SU-DHL-6 (cell line): ENCODE data around the gene CRB2.

Experiments
- H2AFZ ChIP-seq: fragments of 200-600 bp; sonication (generic); 2 replicates; pipeline ENCODE4 v1.6.1; 2014; ENCODE audit warnings: low read depth, mild to moderate bottlenecking, moderate library complexity, mixed read lengths, antibody characterized with exemption, low read length; ENCODE audit not compliant: severe bottlenecking
- H3F3A ChIP-seq: fragments of 200-600 bp; shearing (Covaris generic); 2 replicates; pipeline ENCODE4 v1.6.0; 2016; ENCODE audit warnings: antibody characterized with exemption, mild to moderate bottlenecking; ENCODE audit not compliant: insufficient read depth
- H3K27ac ChIP-seq: fragments of 200-600 bp; sonication (generic); 2 replicates; pipeline ENCODE4 v1.5.1; 2016; ENCODE audit warnings: low read depth, mild to moderate bottlenecking, low read length, moderate library complexity, mixed read lengths
- H3K27me3 ChIP-seq: fragments of 200-600 bp; sonication (generic), shearing (Covaris generic); 2 replicates; pipeline ENCODE4 v1.6.0; 2014; ENCODE audit warnings: mild to moderate bottlenecking, low read length
- H3K36me3 ChIP-seq: fragments of 200-600 bp; sonication (generic); 2 replicates; pipeline ENCODE4 v1.6.1; 2014; ENCODE audit warnings: mild to moderate bottlenecking, low read length, mixed read lengths
- H3K4me2 ChIP-seq: fragments of 300-600, 200-600 bp; shearing (Covaris generic), sonication (generic); 2 replicates; pipeline ENCODE4 v1.6.0; 2014; ENCODE audit warnings: low read length, low read depth, mild to moderate bottlenecking; ENCODE audit not compliant: poor library complexity, severe bottlenecking
- H3K4me3 ChIP-seq: fragments of 200-600 bp; sonication (generic); 2 replicates; pipeline ENCODE4 v1.5.1; 2014; ENCODE audit warnings: antibody characterized with exemption, low read length, mild to moderate bottlenecking, mixed read lengths; ENCODE audit not compliant: insufficient read depth, poor library complexity, severe bottlenecking
- H3K79me2 ChIP-seq: fragments of 200-600 bp; sonication (generic); 2 replicates; pipeline ENCODE4 v1.6.1; 2014; ENCODE audit warnings: mild to moderate bottlenecking, low read length, moderate library complexity; ENCODE audit not compliant: insufficient read depth
- H3K9ac ChIP-seq: fragments of 200-600 bp; sonication (generic); 2 replicates; pipeline ENCODE4 v1.7.0; 2014; ENCODE audit warnings: mild to moderate bottlenecking, low read length
- H3K9me2 ChIP-seq: fragments of 200-600 bp; sonication (generic); replicated peaks from 2 replicates; pipeline ENCODE4 v1.6.1; 2014; ENCODE audit warnings: low read length; ENCODE audit not compliant: insufficient read depth
- H3K9me3 ChIP-seq: fragments of 200-600 bp; sonication (generic); 2 replicates; pipeline ENCODE4 v1.6.1; 2014; ENCODE audit warnings: low read length, mixed read lengths; ENCODE audit not compliant: insufficient read depth
- H4K20me1 ChIP-seq: fragments of 200-600 bp; sonication (generic); 2 replicates; pipeline ENCODE4 v1.6.1; 2014; ENCODE audit warnings: low read depth, mild to moderate bottlenecking, antibody characterized with exemption, low read length, moderate library complexity, mixed read lengths
- EZH2phosphoT487 ChIP-seq: fragments of 200-600 bp; sonication (generic), shearing (Covaris generic); conservative IDR thresholded peaks from 2 replicates; pipeline ENCODE4 v1.6.1; 2018; ENCODE audit warnings: mild to moderate bottlenecking, antibody characterized with exemption, low read length, moderate library complexity, mixed read lengths
- TF ChIP-seq, protein P1 (sequence below): fragments of 200-600 bp; sonication (generic); IDR thresholded peaks from one replicate; pipeline ENCODE4 v1.5.1; 2017; ENCODE audit warnings: antibody characterized with exemption, mild to moderate bottlenecking, low read length, moderate library complexity; ENCODE audit not compliant: insufficient read depth, poor library complexity, severe bottlenecking

CRB2 gene

DNA sequence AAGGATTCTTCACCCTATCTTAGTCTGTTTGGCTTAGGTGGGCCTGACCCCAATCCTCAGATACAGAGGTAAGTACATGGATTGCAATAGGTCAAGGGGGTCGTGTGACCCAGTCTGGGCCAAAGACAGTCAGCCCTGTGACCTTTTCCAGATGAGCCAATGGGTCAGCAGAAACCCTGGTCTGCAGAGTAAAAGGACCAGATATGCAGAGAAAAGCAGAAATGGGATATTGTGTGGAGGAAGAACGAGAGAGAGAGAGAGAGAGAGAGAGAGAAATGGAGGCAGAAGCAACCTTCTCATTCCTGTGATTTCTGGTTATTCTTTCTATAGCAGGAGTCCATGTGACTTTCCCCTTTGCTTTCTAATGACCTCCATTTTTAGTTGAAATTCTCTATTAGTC lies 40.4 kb upstream of the CRB2 start:
- H3K27ac ChIP-seq: no peak overlapping the region
- no peaks in the 10 kb centered on the region for H3K9me2 ChIP-seq
- H3K27me3 ChIP-seq: no peaks in the 10 kb centered on the region
- H2AFZ ChIP-seq: no peak overlapping the region
- no peaks in the 10 kb centered on the region for H3F3A ChIP-seq
- no peaks in the 10 kb centered on the region for H4K20me1 ChIP-seq
- no peaks in the 10 kb centered on the region for H3K9me3 ChIP-seq
- no peaks in the 10 kb centered on the region for H3K79me2 ChIP-seq
- H3K4me2 ChIP-seq: no peak overlapping the region
- H3K4me3 ChIP-seq: no peak overlapping the region
- H3K36me3 ChIP-seq: no peaks in the 10 kb centered on the region
- no peak for TF ChIP-seq EZH2phosphoT487
- TF ChIP-seq, protein P1, sequence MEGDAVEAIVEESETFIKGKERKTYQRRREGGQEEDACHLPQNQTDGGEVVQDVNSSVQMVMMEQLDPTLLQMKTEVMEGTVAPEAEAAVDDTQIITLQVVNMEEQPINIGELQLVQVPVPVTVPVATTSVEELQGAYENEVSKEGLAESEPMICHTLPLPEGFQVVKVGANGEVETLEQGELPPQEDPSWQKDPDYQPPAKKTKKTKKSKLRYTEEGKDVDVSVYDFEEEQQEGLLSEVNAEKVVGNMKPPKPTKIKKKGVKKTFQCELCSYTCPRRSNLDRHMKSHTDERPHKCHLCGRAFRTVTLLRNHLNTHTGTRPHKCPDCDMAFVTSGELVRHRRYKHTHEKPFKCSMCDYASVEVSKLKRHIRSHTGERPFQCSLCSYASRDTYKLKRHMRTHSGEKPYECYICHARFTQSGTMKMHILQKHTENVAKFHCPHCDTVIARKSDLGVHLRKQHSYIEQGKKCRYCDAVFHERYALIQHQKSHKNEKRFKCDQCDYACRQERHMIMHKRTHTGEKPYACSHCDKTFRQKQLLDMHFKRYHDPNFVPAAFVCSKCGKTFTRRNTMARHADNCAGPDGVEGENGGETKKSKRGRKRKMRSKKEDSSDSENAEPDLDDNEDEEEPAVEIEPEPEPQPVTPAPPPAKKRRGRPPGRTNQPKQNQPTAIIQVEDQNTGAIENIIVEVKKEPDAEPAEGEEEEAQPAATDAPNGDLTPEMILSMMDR: no peak
- no peak overlapping the region for H3K9ac ChIP-seq

DNA sequence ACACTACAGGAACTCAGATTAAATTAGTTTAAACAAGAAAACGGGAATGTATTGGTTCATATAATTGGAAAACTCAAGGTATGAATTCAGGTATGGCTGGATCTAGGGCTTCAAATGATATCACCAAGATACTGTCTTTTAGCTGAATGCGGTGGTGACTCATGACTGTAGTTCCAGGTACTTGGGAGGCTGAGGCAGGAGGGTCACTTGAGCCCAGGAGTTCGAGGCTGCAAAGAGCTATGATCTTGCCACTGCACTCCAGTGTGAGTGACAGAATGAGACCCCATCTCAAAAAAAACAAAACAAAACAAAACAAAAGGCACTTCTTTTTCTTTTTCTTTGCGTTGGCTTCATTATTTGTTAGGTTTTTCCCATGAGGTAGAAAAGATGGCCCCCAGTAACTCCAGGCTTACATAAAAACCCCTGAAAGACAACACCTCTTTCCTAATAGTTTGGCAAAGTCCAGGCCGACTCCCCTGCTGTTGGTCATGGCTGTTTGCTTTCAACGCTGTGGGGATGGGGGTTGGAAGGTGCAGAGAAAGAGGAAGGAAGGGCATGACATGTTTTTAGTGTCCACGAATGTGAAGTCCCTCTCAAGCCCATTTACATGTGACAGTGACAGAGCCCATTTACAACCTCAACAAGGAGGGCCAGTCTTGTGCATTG lies 39.8 kb upstream of the CRB2 start:
- Histone ChIP-seq H3K4me2 (no peak overlapping the region), H3F3A (no peaks in the 10 kb centered on the region)

DNA sequence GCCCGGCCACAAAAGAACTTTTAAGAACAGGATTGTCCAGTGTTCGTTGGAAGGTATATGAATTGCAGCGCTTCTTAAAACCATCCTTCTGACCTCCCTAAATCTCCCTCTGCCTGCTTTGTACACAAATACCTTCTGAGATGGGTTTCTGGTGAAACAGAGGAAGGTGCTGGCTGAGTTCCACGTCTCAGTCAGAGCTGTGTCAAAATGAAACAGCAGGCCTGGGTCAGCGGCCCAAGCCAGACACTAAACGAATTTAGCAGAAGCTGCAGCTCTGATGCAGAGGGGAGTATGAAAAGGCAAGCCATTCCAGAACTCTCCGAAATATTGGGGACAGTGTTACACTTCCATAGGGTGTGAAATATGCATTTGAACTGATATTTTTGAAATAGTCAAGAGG lies 37.8 kb upstream of the CRB2 start:
- no peak overlapping the region for H3K4me3 ChIP-seq
- no peak overlapping the region for H3K4me2 ChIP-seq
- no peaks in the 10 kb centered on the region for H3K36me3 ChIP-seq
- H3F3A ChIP-seq: no peaks in the 10 kb centered on the region
- no peak overlapping the region for H3K9ac ChIP-seq
- H3K9me2 ChIP-seq: no peaks in the 10 kb centered on the region
- H3K27ac ChIP-seq: no peak overlapping the region
- no peaks in the 10 kb centered on the region for H3K79me2 ChIP-seq
- no peak overlapping the region for H2AFZ ChIP-seq
- H3K27me3 ChIP-seq: no peaks in the 10 kb centered on the region
- H3K9me3 ChIP-seq: no peaks in the 10 kb centered on the region
- no peak for TF ChIP-seq EZH2phosphoT487
- TF ChIP-seq, protein P1: no peak
- H4K20me1 ChIP-seq: no peaks in the 10 kb centered on the region

More for the DNA sequence above, 39.8 kb upstream of the CRB2 start:
- no peak overlapping the region for H3K4me3 ChIP-seq
- no peak overlapping the region for H3K9ac ChIP-seq
- no peaks in the 10 kb centered on the region for H3K79me2 ChIP-seq
- H3K27ac ChIP-seq: no peak overlapping the region
- H2AFZ ChIP-seq: no peak overlapping the region
- no peaks in the 10 kb centered on the region for H3K27me3 ChIP-seq
- H3K36me3 ChIP-seq: no peaks in the 10 kb centered on the region
- H4K20me1 ChIP-seq: no peaks in the 10 kb centered on the region
- TF ChIP-seq EZH2phosphoT487: no peak
- TF ChIP-seq, protein P1: no peak
- H3K9me3 ChIP-seq: no peaks in the 10 kb centered on the region
- no peaks in the 10 kb centered on the region for H3K9me2 ChIP-seq
